Naive thymus-derived CD4-positive, alpha-beta T cell (primary cell): ENCODE data around the gene GNPAT. TPM values are rescaled to one million over a fixed set of nuclear protein-coding genes. Genes with fewer than 3 reads are reported as not detected.

Experiments
- ATAC-seq: fragments of 150-1000 bp; cut with Tn5 transposase; 2 replicates; pipeline ENCODE4 v1.10.0; 2021; ENCODE audit warnings: mild to moderate bottlenecking, moderate library complexity
- CTCF ChIA-PET: fragments of 350-600 bp; sonication (Branson Sonifier 250); formaldehyde crosslinking; loops from one replicate; lab custom pipeline; 2021; ENCODE audit warnings: antibody characterized with exemption; lab: Charles Lee
- POLR2A ChIA-PET: fragments of 350-600 bp; sonication (Branson Sonifier 250); formaldehyde crosslinking; loops from one replicate; lab custom pipeline; 2021; ENCODE audit warnings: antibody characterized with exemption, inconsistent platforms; lab: Charles Lee
- DNase-seq, 9 donors: peaks; one replicate each; pipeline versions ENCODE4 v3.0.0 to v3.0.0-alpha.2; 2020 to 2022; ENCODE audit warnings: mixed read lengths in 1 of 9
- H3K27ac ChIP-seq: one replicate; pipeline ENCODE4 v1.7.0; 2013; ENCODE audit warnings: mild to moderate bottlenecking, low read depth, low read length, moderate library complexity
- H3K27me3 ChIP-seq, 2 donors: one replicate each; pipeline ENCODE4 v1.7.0; 2013; ENCODE audit warnings: low read length in 2 of 2, mild to moderate bottlenecking in 2 of 2, moderate library complexity in 2 of 2; ENCODE audit not compliant: control insufficient read depth in 2 of 2, insufficient read depth in 2 of 2
- H3K36me3 ChIP-seq, 3 experiments: 1 replicate in 2 of 3; 2 replicates in 1 of 3; pipeline ENCODE4 v1.7.0; 2013; ENCODE audit warnings: low read length in 3 of 3, mild to moderate bottlenecking in 3 of 3, moderate library complexity in 1 of 3; ENCODE audit not compliant: insufficient read depth in 3 of 3, control insufficient read depth in 2 of 3
- H3K4me1 ChIP-seq, 2 donors: one replicate each; pipeline ENCODE4 v1.7.0; 2013; ENCODE audit warnings: low read length in 2 of 2, mild to moderate bottlenecking in 2 of 2, moderate library complexity in 1 of 2; ENCODE audit not compliant: control insufficient read depth in 2 of 2, insufficient read depth in 2 of 2
- H3K4me3 ChIP-seq: 2 replicates; pipeline ENCODE4 v1.7.0; 2013; ENCODE audit warnings: mild to moderate bottlenecking, low read length
- H3K9me3 ChIP-seq, 3 experiments: 1 replicate in 2 of 3; 2 replicates in 1 of 3; pipeline ENCODE4 v1.7.0; 2013; ENCODE audit warnings: low read length in 3 of 3; ENCODE audit not compliant: control insufficient read depth in 2 of 3
- H3K27ac Mint-ChIP-seq, 9 donors: one replicate each; pipeline ENCODE4 v1.8.0; 2020 to 2022; ENCODE audit warnings: mixed read lengths in 9 of 9, mild to moderate bottlenecking in 8 of 9, moderate library complexity in 5 of 9, inconsistent platforms in 2 of 9
- H3K27me3 Mint-ChIP-seq, 5 donors: one replicate each; pipeline ENCODE4 v1.8.0; 2021 to 2022; ENCODE audit warnings: mixed read lengths in 5 of 5, mild to moderate bottlenecking in 1 of 5
- H3K36me3 Mint-ChIP-seq, 5 donors: one replicate each; pipeline ENCODE4 v1.8.0; 2020 to 2022; ENCODE audit warnings: mixed read lengths in 5 of 5, mild to moderate bottlenecking in 3 of 5, inconsistent platforms in 1 of 5
- H3K4me1 Mint-ChIP-seq, 7 donors: one replicate each; pipeline ENCODE4 v1.8.0; 2020 to 2022; ENCODE audit warnings: mixed read lengths in 7 of 7, mild to moderate bottlenecking in 3 of 7, inconsistent platforms in 1 of 7
- H3K4me3 Mint-ChIP-seq, 10 donors: one replicate each; pipeline ENCODE4 v1.8.0; 2020 to 2022; ENCODE audit warnings: mild to moderate bottlenecking in 10 of 10, mixed read lengths in 10 of 10, moderate library complexity in 6 of 10, inconsistent platforms in 2 of 10
- H3K9me3 Mint-ChIP-seq, 11 donors: one replicate each; pipeline ENCODE4 v1.8.0; 2020 to 2022; ENCODE audit warnings: mixed read lengths in 11 of 11, mild to moderate bottlenecking in 4 of 11, inconsistent platforms in 1 of 11, moderate library complexity in 1 of 11
- intact Hi-C, 2 donors: fragments of 100-400 bp; cut with micrococcal nuclease; formaldehyde crosslinking; loops; one replicate each; pipeline ENCODE4 v1.15.1; 2023
- polyA plus RNA-seq, 2 donors: library from polyadenylated mRNA; unstranded; fragments of 300-500 nt; fragmentation: Illumina TruSeq; gene quantifications; one replicate each; pipeline ENCODE4 v1.2.3, GENCODE V29; 2021
- total RNA-seq, 6 experiments: library from RNA in 5 of 6; stranded (reverse) in 5 of 6; gene quantifications; 1 replicate in 5 of 6; 2 replicates in 1 of 6; pipeline ENCODE4 v1.2.3 and lab custom pipeline; 2021 to 2026

The GNPAT gene
- total and polyA plus RNA-seq, 7 experiments from 2014 or later, result 17.3 to 41.0 (median 34.4) TPM

- POLR2A ChIA-PET, result no interaction called here
- no peak overlapping the region for H3K27ac ChIP-seq
- H3K27ac Mint-ChIP-seq, result no peak overlapping the region
- H3K4me3 Mint-ChIP-seq, result no peak overlapping the region
- intact Hi-C loops, result no loop called here
- H3K9me3 ChIP-seq, result no peaks in the 10 kb centered on the region
- no peak for DNase-seq
- H3K4me3 ChIP-seq, result no peak overlapping the region
- no peak for ATAC-seq
- H3K36me3 Mint-ChIP-seq, result no peaks in the 10 kb centered on the region
- H3K36me3 ChIP-seq, result no peaks in the 10 kb centered on the region
- CTCF ChIA-PET, result no interaction called here
- peaks cover 1 to 7% (median 2%) of the 10 kb centered on the region in 7 donors for H3K4me1 Mint-ChIP-seq
- H3K27me3 ChIP-seq, result no peaks in the 10 kb centered on the region
- H3K4me1 ChIP-seq, result no peaks in the 10 kb centered on the region
- H3K27me3 Mint-ChIP-seq, result peaks cover 0 to 20% (median 0%) of the 10 kb centered on the region in 5 donors
- H3K9me3 Mint-ChIP-seq, result peaks cover 0 to 2% (median 0%) of the 10 kb centered on the region in 11 donors
Observed at GRCh38 chr1:231196728-231197127, 44.3 kb upstream of the GNPAT start.

- intact Hi-C loops, result no loop called here
- Histone ChIP-seq H3K36me3 (no peaks in the 10 kb centered on the region), H3K4me3 (no peak overlapping the region), H3K27ac (no peak overlapping the region), H3K27me3 (no peaks in the 10 kb centered on the region), H3K4me1 (no peaks in the 10 kb centered on the region), H3K9me3 (no peaks in the 10 kb centered on the region)
- ChIA-PET CTCF (no interaction called here), POLR2A (no interaction called here)
- ATAC-seq (no peak), DNase-seq (no peak)
- Mint-ChIP-seq H3K9me3 (no peaks in the 10 kb centered on the region), H3K4me3 (no peak overlapping the region), H3K36me3 (no peaks in the 10 kb centered on the region), H3K27ac (no peak overlapping the region), H3K27me3 (peaks cover 0 to 23% (median 6%) of the 10 kb centered on the region in 5 donors), H3K4me1 (peaks cover 5 to 14% (median 10%) of the 10 kb centered on the region in 7 donors)
Observed at GRCh38 chr1:231199868-231200267, 41.1 kb upstream of the GNPAT start.

DNA sequence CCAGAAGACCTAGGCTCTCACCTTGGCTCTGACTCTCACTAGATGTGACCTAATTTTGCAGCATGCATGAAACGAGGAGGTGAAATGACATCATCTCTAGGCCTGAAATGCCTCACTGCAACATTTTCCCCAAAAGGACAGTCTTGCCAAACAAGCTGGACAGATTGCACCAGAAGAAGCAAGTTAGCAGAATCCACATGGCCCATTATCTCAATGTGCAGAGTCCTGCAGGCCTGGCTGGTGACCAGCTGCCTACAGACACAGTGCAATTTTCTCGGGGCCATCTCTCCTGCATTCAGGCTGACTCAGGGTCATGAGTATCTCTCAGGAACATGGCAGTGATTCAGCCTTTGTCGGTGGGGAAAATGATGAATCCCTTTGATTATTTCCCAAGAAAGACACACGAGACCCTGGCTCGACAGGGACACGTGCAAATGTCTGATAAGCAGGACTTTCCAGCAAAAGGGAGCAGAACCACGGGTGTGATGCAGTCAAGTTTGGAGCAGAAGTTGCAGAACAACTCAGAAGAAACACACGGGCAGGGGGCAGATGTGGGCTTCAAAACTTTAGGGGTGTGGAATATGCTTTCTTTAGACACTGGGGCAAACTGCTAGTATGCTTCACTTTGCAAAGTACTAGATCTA, 40.5 kb upstream of the GNPAT start:
- H3K4me3 Mint-ChIP-seq, result no peak overlapping the region
- Histone ChIP-seq H3K4me3 (no peak overlapping the region), H3K27ac (no peak overlapping the region), H3K9me3 (no peaks in the 10 kb centered on the region), H3K27me3 (no peaks in the 10 kb centered on the region), H3K36me3 (no peaks in the 10 kb centered on the region), H3K4me1 (no peaks in the 10 kb centered on the region)
- POLR2A ChIA-PET, result no interaction called here
- intact Hi-C loops, result no loop called here
- no peaks in the 10 kb centered on the region for H3K36me3 Mint-ChIP-seq
- peaks cover 5 to 14% (median 10%) of the 10 kb centered on the region in 7 donors for H3K4me1 Mint-ChIP-seq
- no peaks in the 10 kb centered on the region for H3K9me3 Mint-ChIP-seq
- H3K27me3 Mint-ChIP-seq, result peaks cover 0 to 23% (median 9%) of the 10 kb centered on the region in 5 donors
- no peak for ATAC-seq
- DNase-seq, result no peak
- CTCF ChIA-PET, result no interaction called here
- H3K27ac Mint-ChIP-seq, result peak overlapping the region in 1 of 9 donors; percentile 6

DNA sequence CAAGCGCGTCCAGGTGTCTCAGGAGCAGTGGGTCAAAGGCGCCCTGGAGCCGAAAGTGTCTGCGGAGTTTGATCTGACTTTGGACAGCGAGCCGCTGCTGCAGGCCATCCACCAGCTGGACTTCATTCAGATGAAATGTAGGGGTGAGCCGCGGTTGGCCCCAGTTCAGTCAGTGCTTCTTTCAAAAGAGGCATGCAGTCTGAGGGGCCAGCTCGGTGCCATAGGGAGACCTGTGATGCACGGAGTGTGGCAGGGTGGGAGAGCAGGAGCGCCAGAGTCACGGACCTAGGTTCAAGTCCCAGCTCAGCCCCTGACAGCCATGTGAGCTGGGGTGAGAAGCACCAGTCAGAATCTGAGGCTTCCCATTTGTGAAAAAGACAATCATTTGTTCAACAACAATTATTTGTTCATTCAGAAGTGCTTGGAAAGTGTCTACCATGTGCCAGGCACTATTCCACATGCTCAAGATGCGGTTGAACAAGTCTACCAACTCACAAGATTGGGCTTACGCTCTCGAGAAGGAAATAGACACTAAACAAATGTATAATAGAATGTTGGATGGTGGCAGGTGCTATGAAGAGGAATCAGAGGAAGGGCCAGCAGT, 39.5 kb upstream of the GNPAT start:
- Histone ChIP-seq H3K27ac (no peak overlapping the region), H3K9me3 (no peaks in the 10 kb centered on the region), H3K27me3 (no peaks in the 10 kb centered on the region), H3K36me3 (no peaks in the 10 kb centered on the region), H3K4me1 (no peaks in the 10 kb centered on the region), H3K4me3 (no peak overlapping the region)
- POLR2A ChIA-PET, result no interaction called here
- peaks cover 5 to 14% (median 10%) of the 10 kb centered on the region in 7 donors for H3K4me1 Mint-ChIP-seq
- intact Hi-C loops, result no loop called here
- H3K27ac Mint-ChIP-seq, result no peak overlapping the region
- CTCF ChIA-PET, result no interaction called here
- peak overlapping the region in 1 of 10 donors; percentile 9 for H3K4me3 Mint-ChIP-seq
- peaks cover 0 to 22% (median 9%) of the 10 kb centered on the region in 5 donors for H3K27me3 Mint-ChIP-seq
- H3K36me3 Mint-ChIP-seq, result no peaks in the 10 kb centered on the region
- no peaks in the 10 kb centered on the region for H3K9me3 Mint-ChIP-seq
- DNase-seq (no peak), ATAC-seq (no peak)

DNA sequence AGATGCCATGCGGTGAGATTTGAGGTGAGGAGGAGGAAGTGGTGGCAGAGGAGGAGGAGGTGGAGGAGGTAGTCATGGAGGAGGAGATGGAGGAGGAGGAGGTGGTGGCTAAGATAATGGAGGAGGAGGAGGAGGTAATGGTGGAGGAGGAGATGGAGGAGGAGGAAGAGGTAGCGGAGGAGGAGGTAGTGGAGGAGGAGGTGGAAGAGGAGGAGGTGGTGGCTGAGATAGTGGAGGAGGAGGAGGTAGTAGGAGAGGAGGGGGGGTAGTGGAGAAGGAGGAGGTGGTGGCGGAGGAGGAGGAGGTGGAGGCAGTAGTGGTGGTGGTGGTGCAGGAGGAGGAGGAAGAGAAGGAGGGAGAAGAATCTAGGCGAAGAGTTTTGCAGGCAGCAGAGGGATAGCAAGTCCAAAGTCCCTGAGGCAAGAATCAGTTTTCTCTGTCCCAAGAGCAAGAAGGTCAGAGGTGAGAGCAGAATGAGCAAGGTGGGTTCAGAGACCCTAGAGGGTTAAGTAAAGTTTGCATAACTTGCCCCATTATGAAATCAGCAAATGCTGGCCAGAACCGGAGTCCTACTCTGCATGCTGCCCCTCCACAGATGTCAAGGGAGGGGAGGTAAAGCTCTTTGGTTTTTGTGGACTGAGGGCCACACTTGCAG, 38.9 kb upstream of the GNPAT start:
- Histone ChIP-seq H3K36me3 (no peaks in the 10 kb centered on the region), H3K4me3 (no peak overlapping the region), H3K4me1 (no peaks in the 10 kb centered on the region), H3K9me3 (no peaks in the 10 kb centered on the region), H3K27ac (no peak overlapping the region), H3K27me3 (no peaks in the 10 kb centered on the region)
- intact Hi-C loops, result no loop called here
- POLR2A ChIA-PET, result no interaction called here
- Mint-ChIP-seq H3K27ac (no peak overlapping the region), H3K9me3 (no peaks in the 10 kb centered on the region), H3K36me3 (no peaks in the 10 kb centered on the region), H3K27me3 (peaks cover 0 to 22% (median 9%) of the 10 kb centered on the region in 5 donors), H3K4me3 (peak overlapping the region in 1 of 10 donors; percentile 9), H3K4me1 (peaks cover 5 to 14% (median 10%) of the 10 kb centered on the region in 7 donors)
- no peak for DNase-seq
- CTCF ChIA-PET, result no interaction called here
- ATAC-seq, result no peak

DNA sequence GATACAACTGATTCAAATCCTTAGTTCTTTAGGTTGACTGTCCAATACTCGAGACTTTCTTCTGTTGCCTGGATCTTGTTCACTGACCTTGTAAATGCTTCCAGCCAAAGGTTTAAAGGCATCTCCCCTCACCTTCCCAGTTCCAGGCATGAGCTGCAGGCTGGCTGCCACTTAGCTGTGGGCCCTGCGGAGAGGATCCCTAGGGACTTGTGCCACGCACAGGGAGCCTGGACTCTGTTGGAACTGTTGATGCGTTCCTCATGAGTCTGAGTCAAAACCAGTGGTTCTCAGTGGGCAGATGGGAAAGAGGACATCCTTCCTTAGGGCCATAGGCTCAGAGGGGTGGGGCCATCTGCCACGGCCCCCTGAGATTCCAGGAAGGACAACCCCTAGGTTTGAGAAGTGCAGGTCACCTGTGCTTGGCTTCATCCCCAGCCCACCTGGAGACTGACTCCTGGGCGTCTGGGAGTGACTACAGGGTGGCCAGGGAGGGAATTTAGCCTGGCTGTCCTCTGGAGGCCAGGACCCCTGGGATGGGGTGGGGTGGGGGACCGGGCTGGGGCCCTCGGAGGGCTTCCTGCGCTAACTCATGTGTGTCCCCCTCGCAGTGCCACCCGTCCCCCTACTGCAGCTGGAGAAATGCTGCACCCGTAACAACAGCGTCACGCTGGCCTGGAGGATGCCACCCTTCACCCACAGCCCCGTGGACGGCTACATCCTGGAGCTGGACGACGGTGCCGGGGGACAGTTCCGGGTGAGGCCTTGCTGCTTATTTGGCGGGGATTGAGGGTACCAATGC, 37.6 kb upstream of the GNPAT start:
- DNase-seq (no peak), ATAC-seq (no peak)
- CTCF ChIA-PET, result interaction anchor here (0.6 kb wide), 1 partner anchor 158 kb away, joined by 4 read pairs; no protein-coding TSS in a partner anchor
- intact Hi-C loops, result no loop called here
- Histone ChIP-seq H3K36me3 (no peaks in the 10 kb centered on the region), H3K4me3 (no peak overlapping the region), H3K27me3 (no peaks in the 10 kb centered on the region), H3K4me1 (no peaks in the 10 kb centered on the region), H3K9me3 (no peaks in the 10 kb centered on the region), H3K27ac (no peak overlapping the region)
- Mint-ChIP-seq H3K27ac (no peak overlapping the region), H3K36me3 (no peaks in the 10 kb centered on the region), H3K4me1 (peaks cover 5 to 14% (median 10%) of the 10 kb centered on the region in 7 donors), H3K27me3 (peaks cover 0 to 22% (median 9%) of the 10 kb centered on the region in 5 donors), H3K4me3 (no peak overlapping the region), H3K9me3 (no peaks in the 10 kb centered on the region)
- POLR2A ChIA-PET, result no interaction called here
